ENCODE data around the gene TCF20.

Gene TCF20

DNA sequence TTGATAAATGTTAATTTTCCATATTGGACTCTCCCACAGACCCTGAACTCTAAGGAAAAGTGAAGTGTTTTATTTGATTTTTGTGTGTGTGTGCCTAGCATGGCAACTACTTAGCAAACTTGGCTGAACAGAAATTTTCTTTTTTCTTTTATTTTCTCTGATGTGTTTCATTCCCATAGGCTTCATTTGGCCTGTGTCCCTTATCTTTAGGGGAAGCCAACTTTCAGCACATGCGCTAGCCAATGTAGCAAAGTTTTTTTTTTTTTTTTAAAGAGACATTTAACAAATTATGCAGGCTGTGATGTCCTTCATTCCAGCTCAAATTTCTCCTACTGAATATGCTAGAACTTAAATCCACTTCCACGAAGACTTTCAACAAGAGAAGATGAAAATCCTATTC, 14.2 kb downstream of the TCF20 start:
- H3K27ac ChIP-seq (ENCODE audit: low read depth, low read length), result no peak overlapping the region
- no peaks in the 10 kb centered on the region for H3K27me3 ChIP-seq (ENCODE audit: insufficient read depth, low read length)
- H3K4me3 ChIP-seq (ENCODE audit: low read depth, low read length), result no peak overlapping the region
- peaks cover 35% of the 10 kb centered on the region for H3K79me2 ChIP-seq (ENCODE audit: control insufficient read depth, insufficient read depth, low read length, unreplicated experiment)
- no peaks in the 10 kb centered on the region for H3K36me3 ChIP-seq (ENCODE audit: insufficient read depth, low read length)
- H2AFZ ChIP-seq (ENCODE audit: low read length, unreplicated experiment), result no peak overlapping the region
- H3K4me1 ChIP-seq (ENCODE audit: control insufficient read depth, insufficient read depth, low read length, unreplicated experiment), result peaks cover 2% of the 10 kb centered on the region

GRCh38 chr22:42249831-42250230, 20.6 kb downstream of the TCF20 start:
- Histone ChIP-seq H3K4me3 (ENCODE audit: low read depth, low read length) (no peak overlapping the region), H3K79me2 (ENCODE audit: control insufficient read depth, insufficient read depth, low read length, unreplicated experiment) (peaks cover 15% of the 10 kb centered on the region), H3K27ac (ENCODE audit: low read depth, low read length) (no peak overlapping the region), H3K4me1 (ENCODE audit: control insufficient read depth, insufficient read depth, low read length, unreplicated experiment) (no peaks in the 10 kb centered on the region), H3K36me3 (ENCODE audit: insufficient read depth, low read length) (no peaks in the 10 kb centered on the region), H2AFZ (ENCODE audit: low read length, unreplicated experiment) (no peak overlapping the region), H3K27me3 (ENCODE audit: insufficient read depth, low read length) (no peaks in the 10 kb centered on the region)

- no peaks in the 10 kb centered on the region for H3K36me3 ChIP-seq (ENCODE audit: insufficient read depth, low read length)
- no peak overlapping the region for H3K4me3 ChIP-seq (ENCODE audit: low read depth, low read length)
- H3K27me3 ChIP-seq (ENCODE audit: insufficient read depth, low read length), result no peaks in the 10 kb centered on the region
- no peaks in the 10 kb centered on the region for H3K4me1 ChIP-seq (ENCODE audit: control insufficient read depth, insufficient read depth, low read length, unreplicated experiment)
- no peak overlapping the region for H2AFZ ChIP-seq (ENCODE audit: low read length, unreplicated experiment)
- peaks cover 14% of the 10 kb centered on the region for H3K79me2 ChIP-seq (ENCODE audit: control insufficient read depth, insufficient read depth, low read length, unreplicated experiment)
- H3K27ac ChIP-seq (ENCODE audit: low read depth, low read length), result no peak overlapping the region
Observed at GRCh38 chr22:42248995-42249394, 21.5 kb downstream of the TCF20 start.

DNA sequence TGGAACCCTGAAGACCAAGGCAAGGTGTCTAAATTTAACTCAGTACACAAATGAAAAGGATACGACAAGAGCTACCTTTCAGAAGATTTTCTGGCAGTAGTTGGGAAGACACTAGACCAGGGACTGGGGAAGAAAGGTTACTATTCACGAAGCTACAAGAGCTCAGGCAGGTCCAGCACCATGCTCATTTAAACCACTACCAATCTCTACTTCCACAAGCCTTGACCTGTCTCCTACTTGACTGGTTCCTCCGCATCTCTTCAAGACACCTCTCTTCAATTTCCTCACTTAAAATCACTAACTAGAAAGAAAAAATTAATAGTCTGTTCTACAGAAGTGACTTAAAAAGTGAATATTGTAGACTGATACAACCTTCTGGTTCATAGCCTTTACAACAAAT, 22.9 kb downstream of the TCF20 start:
- H3K4me1 ChIP-seq (ENCODE audit: control insufficient read depth, insufficient read depth, low read length, unreplicated experiment), result no peaks in the 10 kb centered on the region
- no peaks in the 10 kb centered on the region for H3K27me3 ChIP-seq (ENCODE audit: insufficient read depth, low read length)
- H3K4me3 ChIP-seq (ENCODE audit: low read depth, low read length), result no peak overlapping the region
- H2AFZ ChIP-seq (ENCODE audit: low read length, unreplicated experiment), result no peak overlapping the region
- H3K27ac ChIP-seq (ENCODE audit: low read depth, low read length), result no peak overlapping the region
- no peaks in the 10 kb centered on the region for H3K36me3 ChIP-seq (ENCODE audit: insufficient read depth, low read length)
- peaks cover 14% of the 10 kb centered on the region for H3K79me2 ChIP-seq (ENCODE audit: control insufficient read depth, insufficient read depth, low read length, unreplicated experiment)

DNA sequence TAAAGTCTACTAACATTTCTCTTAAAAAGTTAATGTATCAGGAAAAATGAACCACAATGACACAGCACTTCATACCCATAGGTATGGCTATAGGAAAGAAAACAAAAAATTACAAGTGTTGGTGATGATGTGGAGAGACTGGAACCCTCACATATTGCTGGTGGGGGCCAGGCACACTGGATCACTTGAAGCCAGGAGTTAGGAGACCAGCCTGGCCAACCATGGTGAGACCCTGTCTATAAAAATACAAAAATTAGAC, 26.7 kb downstream of the TCF20 start:
- H3K4me3 ChIP-seq (ENCODE audit: low read depth, low read length), result no peak overlapping the region
- H3K27ac ChIP-seq (ENCODE audit: low read depth, low read length), result no peak overlapping the region
- no peak overlapping the region for H2AFZ ChIP-seq (ENCODE audit: low read length, unreplicated experiment)
- no peaks in the 10 kb centered on the region for H3K4me1 ChIP-seq (ENCODE audit: control insufficient read depth, insufficient read depth, low read length, unreplicated experiment)
- no peaks in the 10 kb centered on the region for H3K27me3 ChIP-seq (ENCODE audit: insufficient read depth, low read length)
- H3K36me3 ChIP-seq (ENCODE audit: insufficient read depth, low read length), result no peaks in the 10 kb centered on the region
- peaks cover 18% of the 10 kb centered on the region for H3K79me2 ChIP-seq (ENCODE audit: control insufficient read depth, insufficient read depth, low read length, unreplicated experiment)

DNA sequence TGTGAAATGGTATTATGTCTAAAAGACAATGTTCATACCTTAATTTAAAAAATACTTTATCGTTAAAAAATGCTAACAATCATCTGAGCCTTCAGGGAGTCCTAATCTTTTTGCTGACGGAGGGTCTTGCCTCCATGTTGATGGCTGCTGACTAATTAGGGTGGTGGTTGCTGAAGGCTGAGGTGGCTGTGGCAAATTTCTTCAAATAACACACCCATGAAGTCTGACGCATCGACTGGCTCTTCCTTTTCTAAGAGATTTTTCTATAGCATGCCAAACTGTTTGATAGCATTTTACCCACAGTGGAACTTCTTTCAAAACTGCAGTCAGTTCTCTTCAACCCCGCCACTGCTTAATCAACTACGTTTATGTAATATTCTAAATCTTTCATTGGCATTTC, 33.6 kb downstream of the TCF20 start:
- Histone ChIP-seq H3K4me3 (ENCODE audit: low read depth, low read length) (no peak overlapping the region), H3K79me2 (ENCODE audit: control insufficient read depth, insufficient read depth, low read length, unreplicated experiment) (peaks cover 18% of the 10 kb centered on the region), H3K27ac (ENCODE audit: low read depth, low read length) (no peak overlapping the region), H2AFZ (ENCODE audit: low read length, unreplicated experiment) (no peak overlapping the region), H3K36me3 (ENCODE audit: insufficient read depth, low read length) (no peaks in the 10 kb centered on the region), H3K27me3 (ENCODE audit: insufficient read depth, low read length) (no peaks in the 10 kb centered on the region), H3K4me1 (ENCODE audit: control insufficient read depth, insufficient read depth, low read length, unreplicated experiment) (no peaks in the 10 kb centered on the region)

DNA sequence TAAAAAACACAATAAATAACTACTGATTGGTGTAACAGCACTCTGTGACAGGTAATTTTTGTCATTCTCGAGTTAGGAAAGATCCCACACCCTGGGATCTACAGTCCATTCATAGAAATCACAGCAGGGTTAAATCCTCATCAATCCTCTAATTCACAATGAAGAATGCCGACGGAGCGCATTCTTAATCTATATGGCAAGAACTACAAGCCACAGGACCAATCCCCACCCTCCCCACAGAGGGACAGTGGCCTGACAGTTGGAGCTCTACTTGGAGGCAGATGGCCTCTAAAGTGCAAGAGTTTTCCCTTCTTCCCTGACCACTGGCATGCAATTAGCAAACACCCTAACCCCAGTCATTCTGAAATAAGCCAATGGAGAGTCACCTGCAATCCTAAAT, 34.2 kb downstream of the TCF20 start:
- H2AFZ ChIP-seq (ENCODE audit: low read length, unreplicated experiment), result no peak overlapping the region
- no peaks in the 10 kb centered on the region for H3K4me1 ChIP-seq (ENCODE audit: control insufficient read depth, insufficient read depth, low read length, unreplicated experiment)
- peaks cover 18% of the 10 kb centered on the region for H3K79me2 ChIP-seq (ENCODE audit: control insufficient read depth, insufficient read depth, low read length, unreplicated experiment)
- no peaks in the 10 kb centered on the region for H3K36me3 ChIP-seq (ENCODE audit: insufficient read depth, low read length)
- no peaks in the 10 kb centered on the region for H3K27me3 ChIP-seq (ENCODE audit: insufficient read depth, low read length)
- H3K27ac ChIP-seq (ENCODE audit: low read depth, low read length), result no peak overlapping the region
- H3K4me3 ChIP-seq (ENCODE audit: low read depth, low read length), result no peak overlapping the region

- Histone ChIP-seq H3K79me2 (ENCODE audit: control insufficient read depth, insufficient read depth, low read length, unreplicated experiment) (peaks cover 15% of the 10 kb centered on the region), H3K4me3 (ENCODE audit: low read depth, low read length) (no peak overlapping the region), H3K4me1 (ENCODE audit: control insufficient read depth, insufficient read depth, low read length, unreplicated experiment) (no peaks in the 10 kb centered on the region), H2AFZ (ENCODE audit: low read length, unreplicated experiment) (no peak overlapping the region), H3K36me3 (ENCODE audit: insufficient read depth, low read length) (no peaks in the 10 kb centered on the region), H3K27me3 (ENCODE audit: insufficient read depth, low read length) (no peaks in the 10 kb centered on the region), H3K27ac (ENCODE audit: low read depth, low read length) (no peak overlapping the region)
Observed at GRCh38 chr22:42233879-42234278, 36.6 kb downstream of the TCF20 start.

GRCh38 chr22:42231929-42232328, 38.5 kb downstream of the TCF20 start:
- Histone ChIP-seq H3K4me3 (ENCODE audit: low read depth, low read length) (no peak overlapping the region), H2AFZ (ENCODE audit: low read length, unreplicated experiment) (no peak overlapping the region), H3K27ac (ENCODE audit: low read depth, low read length) (no peak overlapping the region), H3K4me1 (ENCODE audit: control insufficient read depth, insufficient read depth, low read length, unreplicated experiment) (no peaks in the 10 kb centered on the region), H3K27me3 (ENCODE audit: insufficient read depth, low read length) (no peaks in the 10 kb centered on the region), H3K36me3 (ENCODE audit: insufficient read depth, low read length) (no peaks in the 10 kb centered on the region), H3K79me2 (ENCODE audit: control insufficient read depth, insufficient read depth, low read length, unreplicated experiment) (peaks cover 19% of the 10 kb centered on the region)

- no peak overlapping the region for H2AFZ ChIP-seq (ENCODE audit: low read length, unreplicated experiment)
- no peaks in the 10 kb centered on the region for H3K4me1 ChIP-seq (ENCODE audit: control insufficient read depth, insufficient read depth, low read length, unreplicated experiment)
- H3K27me3 ChIP-seq (ENCODE audit: insufficient read depth, low read length), result no peaks in the 10 kb centered on the region
- H3K36me3 ChIP-seq (ENCODE audit: insufficient read depth, low read length), result no peaks in the 10 kb centered on the region
- peaks cover 19% of the 10 kb centered on the region for H3K79me2 ChIP-seq (ENCODE audit: control insufficient read depth, insufficient read depth, low read length, unreplicated experiment)
- H3K27ac ChIP-seq (ENCODE audit: low read depth, low read length), result no peak overlapping the region
- H3K4me3 ChIP-seq (ENCODE audit: low read depth, low read length), result no peak overlapping the region
Observed at GRCh38 chr22:42229455-42230149, 40.9 kb downstream of the TCF20 start.

DNA sequence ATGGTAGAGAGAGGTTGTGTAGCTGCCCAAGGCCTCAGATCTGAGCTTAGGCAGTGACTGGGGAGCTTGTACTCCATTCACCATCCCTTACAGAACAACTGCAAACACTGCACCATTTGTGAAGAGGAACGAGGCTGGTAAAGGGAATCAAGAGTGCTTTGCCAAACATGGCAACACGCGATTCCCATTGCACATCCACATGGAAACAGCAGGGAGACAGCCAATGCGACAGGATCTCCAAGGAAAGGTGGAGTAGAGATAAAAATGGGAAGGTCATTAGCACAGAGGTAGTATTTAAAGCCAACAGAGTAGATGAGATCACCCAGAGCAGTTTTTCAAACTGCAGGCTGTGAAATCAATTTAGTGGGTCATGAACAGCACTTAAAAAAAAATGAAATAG, 42.0 kb downstream of the TCF20 start:
- Histone ChIP-seq H3K4me1 (ENCODE audit: control insufficient read depth, insufficient read depth, low read length, unreplicated experiment) (no peaks in the 10 kb centered on the region), H3K36me3 (ENCODE audit: insufficient read depth, low read length) (no peaks in the 10 kb centered on the region), H2AFZ (ENCODE audit: low read length, unreplicated experiment) (no peak overlapping the region), H3K79me2 (ENCODE audit: control insufficient read depth, insufficient read depth, low read length, unreplicated experiment) (peaks cover 17% of the 10 kb centered on the region), H3K4me3 (ENCODE audit: low read depth, low read length) (no peak overlapping the region), H3K27me3 (ENCODE audit: insufficient read depth, low read length) (no peaks in the 10 kb centered on the region), H3K27ac (ENCODE audit: low read depth, low read length) (no peak overlapping the region)
